CD14-positive monocyte (primary cell): ENCODE data around the gene ADORA2B. TPM values are rescaled to one million over a fixed set of nuclear protein-coding genes. Genes with fewer than 3 reads are reported as not detected.

Experiments used
- DNase-seq, 3 donors: peaks; one replicate each; pipeline ENCODE4 v3.0.0-alpha.2; 2011 to 2022
- H2AFZ ChIP-seq: 2 replicates; pipeline ENCODE4 v1.6.0; 2012; ENCODE audit warnings: mild to moderate bottlenecking, low read depth, low read length, inconsistent platforms; ENCODE audit not compliant: insufficient read depth, poor library complexity, severe bottlenecking
- H3K27ac ChIP-seq, 2 donors: 1 replicate in 1 of 2; 2 replicates in 1 of 2; pipeline ENCODE4 v1.5.1; 2012 to 2013; ENCODE audit warnings: low read length in 2 of 2, control low read depth in 1 of 2, inconsistent platforms in 1 of 2, low read depth in 1 of 2, mild to moderate bottlenecking in 1 of 2
- H3K27me3 ChIP-seq, 2 donors: one replicate each; pipeline versions ENCODE4 v1.6.0 to v1.6.1; 2011 to 2013; ENCODE audit warnings: low read length in 2 of 2; ENCODE audit not compliant: control insufficient read depth in 2 of 2, insufficient read depth in 2 of 2
- H3K36me3 ChIP-seq, 2 donors: replicated peaks in 1 of 2; 1 replicate in 1 of 2; 2 replicates in 1 of 2; pipeline versions ENCODE4 v1.5.1 to v1.6.1; 2012 to 2013; ENCODE audit warnings: low read length in 2 of 2, control low read depth in 1 of 2, inconsistent platforms in 1 of 2, mild to moderate bottlenecking in 1 of 2; ENCODE audit not compliant: insufficient read depth in 2 of 2, control insufficient read depth in 1 of 2
- H3K4me1 ChIP-seq, 2 donors: 1 replicate in 1 of 2; 2 replicates in 1 of 2; pipeline versions ENCODE4 v1.5.1 to v1.6.1; 2012 to 2013; ENCODE audit warnings: low read length in 2 of 2, control low read depth in 1 of 2, inconsistent platforms in 1 of 2, mild to moderate bottlenecking in 1 of 2, moderate library complexity in 1 of 2; ENCODE audit not compliant: insufficient read depth in 2 of 2, control insufficient read depth in 1 of 2
- H3K4me2 ChIP-seq: replicated peaks from 2 replicates; pipeline ENCODE3; 2012; ENCODE audit warnings: low read length, moderate library complexity, mild to moderate bottlenecking; ENCODE audit not compliant: poor library complexity, severe bottlenecking; ENCODE audit errors: extremely low read depth
- H3K4me3 ChIP-seq, 3 experiments: fragments of 200-600 bp in 1 of 3; sonication (generic) in 1 of 3; replicated peaks in 1 of 3; 1 replicate in 2 of 3; 2 replicates in 1 of 3; pipeline ENCODE4 v1.5.1; 2011 to 2013; ENCODE audit warnings: low read length in 3 of 3, mild to moderate bottlenecking in 3 of 3, control low read depth in 2 of 3, low read depth in 2 of 3, inconsistent platforms in 1 of 3, moderate library complexity in 1 of 3
- H3K79me2 ChIP-seq: 2 replicates; pipeline ENCODE4 v1.6.0; 2012; ENCODE audit warnings: mild to moderate bottlenecking, control low read depth, inconsistent platforms, low read length, moderate library complexity; ENCODE audit not compliant: insufficient read depth
- H3K9ac ChIP-seq: 2 replicates; pipeline ENCODE4 v1.6.0; 2017; ENCODE audit warnings: low read length, mild to moderate bottlenecking; ENCODE audit not compliant: insufficient read depth, poor library complexity, severe bottlenecking
- H3K9me3 ChIP-seq, 2 donors: replicated peaks in 1 of 2; 1 replicate in 1 of 2; 2 replicates in 1 of 2; pipeline versions ENCODE4 v1.5.1 to v1.6.1; 2012 to 2013; ENCODE audit warnings: low read length in 2 of 2, control low read depth in 1 of 2; ENCODE audit not compliant: control insufficient read depth in 1 of 2, insufficient read depth in 1 of 2
- H4K20me1 ChIP-seq: 2 replicates; pipeline ENCODE4 v1.6.0; 2012; ENCODE audit warnings: mild to moderate bottlenecking, low read length, control low read depth, moderate library complexity; ENCODE audit not compliant: insufficient read depth
- H3K27ac Mint-ChIP-seq, 7 donors: one replicate each; pipeline ENCODE4 v1.8.0; 2020; ENCODE audit warnings: mild to moderate bottlenecking in 7 of 7, mixed read lengths in 7 of 7, moderate library complexity in 6 of 7, inconsistent platforms in 2 of 7
- H3K27me3 Mint-ChIP-seq, 3 donors: one replicate each; pipeline ENCODE4 v1.8.0; 2021 to 2022; ENCODE audit warnings: low read depth in 3 of 3, mild to moderate bottlenecking in 3 of 3, mixed read lengths in 3 of 3, moderate library complexity in 3 of 3, inconsistent platforms in 1 of 3
- H3K36me3 Mint-ChIP-seq, 2 donors: one replicate each; pipeline ENCODE4 v1.8.0; 2020; ENCODE audit warnings: mixed read lengths in 2 of 2, inconsistent platforms in 1 of 2, mild to moderate bottlenecking in 1 of 2
- H3K4me1 Mint-ChIP-seq: one replicate; pipeline ENCODE4 v1.8.0; 2020; ENCODE audit warnings: mild to moderate bottlenecking, mixed read lengths
- H3K4me3 Mint-ChIP-seq, 2 donors: one replicate each; pipeline ENCODE4 v1.8.0; 2020; ENCODE audit warnings: mild to moderate bottlenecking in 2 of 2, mixed read lengths in 2 of 2, moderate library complexity in 1 of 2
- H3K9me3 Mint-ChIP-seq, 7 donors: one replicate each; pipeline ENCODE4 v1.8.0; 2020 to 2022; ENCODE audit warnings: mixed read lengths in 7 of 7, mild to moderate bottlenecking in 6 of 7, moderate library complexity in 6 of 7, inconsistent platforms in 2 of 7
- WGBS: methylation state at CpG from one replicate; pipeline ENCODE4 v1.1.5; 2013; ENCODE audit warnings: missing lambda C conversion rate; ENCODE audit not compliant: insufficient coverage; 5-methylcytosine and 5-hydroxymethylcytosine counted together
- intact Hi-C, 2 donors: fragments of 100-400 bp; cut with micrococcal nuclease; formaldehyde crosslinking; loops; one replicate each; pipeline versions ENCODE4 v1.15.0 to v1.15.1; 2023
- polyA minus RNA-seq: library from RNA; depleted of rRNA, polyadenylated mRNA; stranded (reverse); fragments of >200 nt; gene quantifications from 2 replicates; pipeline ENCODE4 v1.2.3, GENCODE V29; 2012
- polyA plus RNA-seq, 3 donors: library from polyadenylated mRNA; depleted of rRNA in 1 of 3; unstranded in 2 of 3; stranded (reverse) in 1 of 3; fragments of 300-500 nt in 2 of 3; fragments of >200 nt in 1 of 3; fragmentation: Illumina TruSeq in 2 of 3; gene quantifications; 1 replicate in 2 of 3; 2 replicates in 1 of 3; pipeline ENCODE4 v1.2.3, GENCODE V29; 2012 to 2021
- total RNA-seq, 12 experiments: library from RNA in 1 of 12; stranded (reverse) in 1 of 12; fragments of 120-200 nt in 1 of 12; gene quantifications; one replicate each; pipeline ENCODE4 v1.2.4 and lab custom pipeline; 2013 to 2026; ENCODE audit warnings: mixed read lengths in 6 of 12, inconsistent platforms in 1 of 12
- TF ChIP-seq, protein P1 (sequence below): fragments of 200-600 bp; IDR thresholded peaks from one replicate; pipeline ENCODE4 v1.8.0; 2022; ENCODE audit warnings: antibody characterized with exemption, mild to moderate bottlenecking

Gene ADORA2B
- total RNA-seq (2013): 3.9 TPM
- 1 to 10 TPM; 2.0 to 6.4 (median 4.4) TPM for polyA plus RNA-seq
- 9.1 and 13.8 TPM in 2 replicates for polyA minus RNA-seq
- 2.9 to 23.7 (median 6.3) reads per million in 11 experiments for total RNA-seq (lab: John Stamatoyannopoulos, UW)

DNA sequence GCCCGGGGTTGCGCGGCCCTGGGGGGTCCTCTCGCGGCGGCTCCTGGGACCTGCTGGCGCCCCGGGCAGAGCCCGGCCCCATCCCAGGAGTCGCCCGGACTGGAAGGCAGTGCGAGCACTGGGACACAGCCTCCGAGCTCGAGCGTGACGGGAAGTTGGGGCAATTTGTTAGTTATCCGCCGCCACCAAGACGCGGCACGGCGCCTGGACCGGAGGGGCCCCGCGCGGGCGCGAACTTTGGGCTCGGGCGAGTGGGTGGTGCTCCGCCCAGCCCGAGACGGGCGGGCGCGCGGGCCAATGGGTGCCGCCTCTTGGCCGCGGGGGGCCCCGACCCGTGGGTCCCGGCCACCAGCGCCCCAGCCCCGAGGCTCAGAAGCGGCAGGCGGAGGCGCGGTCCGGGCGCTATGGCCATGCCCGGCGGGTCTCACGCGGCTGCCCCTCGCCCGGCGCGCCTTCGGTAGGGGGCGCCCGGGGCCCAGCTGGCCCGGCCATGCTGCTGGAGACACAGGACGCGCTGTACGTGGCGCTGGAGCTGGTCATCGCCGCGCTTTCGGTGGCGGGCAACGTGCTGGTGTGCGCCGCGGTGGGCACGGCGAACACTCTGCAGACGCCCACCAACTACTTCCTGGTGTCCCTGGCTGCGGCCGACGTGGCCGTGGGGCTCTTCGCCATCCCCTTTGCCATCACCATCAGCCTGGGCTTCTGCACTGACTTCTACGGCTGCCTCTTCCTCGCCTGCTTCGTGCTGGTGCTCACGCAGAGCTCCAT is at the start of gene ADORA2B:
TSS of gene ADORA2B (plus strand) at position 372 of the 768 bp plus-strand sequence. CDS start at position 491, 119 bp downstream.
- peaks cover 2 to 18% (median 6%) of the 10 kb centered on the region in 3 donors for H3K27me3 Mint-ChIP-seq
- H2AFZ ChIP-seq: peak within 1 kb of the TSS; percentile 92
- peak within 1 kb of the TSS; percentile 87 for H3K4me2 ChIP-seq
- H3K9ac ChIP-seq: peak within 1 kb of the TSS; percentile 78
- DNase-seq: peak; percentile 66 to 78 (median 69)
- no peaks in the 10 kb centered on the region for H4K20me1 ChIP-seq
- H3K9me3 Mint-ChIP-seq: peaks cover 17 to 28% (median 25%) of the 10 kb centered on the region in 7 donors
- peaks cover 0 to 5% of the 10 kb centered on the region in 2 donors for H3K27me3 ChIP-seq
- peaks cover 22 to 24% of the 10 kb centered on the region in 2 donors for H3K9me3 ChIP-seq
- H3K79me2 ChIP-seq: peaks cover 15% of the 10 kb centered on the region
- H3K4me1 ChIP-seq: peaks cover 58 to 65% of the 10 kb centered on the region in 2 donors
- H3K4me3 Mint-ChIP-seq: peak within 1 kb of the TSS; percentile 80 to 89
- intact Hi-C loops: loop anchor here in 1 of 2 donors (5.0 kb wide), 2 partner anchors 52 to 53 kb away; partner anchors contain the start of genes TTC19 and ZSWIM7
- peaks cover 49% of the 10 kb centered on the region for H3K4me1 Mint-ChIP-seq
- H3K27ac Mint-ChIP-seq: peak within 1 kb of the TSS; percentile 83 to 98 (median 94)
- peaks cover 0 to 12% of the 10 kb centered on the region in 2 donors for H3K36me3 ChIP-seq
- peak within 1 kb of the TSS; percentile 68 to 79 (median 72) for H3K4me3 ChIP-seq
- H3K27ac ChIP-seq: peak within 1 kb of the TSS in 1 of 2 donors; percentile 83
- TF ChIP-seq, protein P1, sequence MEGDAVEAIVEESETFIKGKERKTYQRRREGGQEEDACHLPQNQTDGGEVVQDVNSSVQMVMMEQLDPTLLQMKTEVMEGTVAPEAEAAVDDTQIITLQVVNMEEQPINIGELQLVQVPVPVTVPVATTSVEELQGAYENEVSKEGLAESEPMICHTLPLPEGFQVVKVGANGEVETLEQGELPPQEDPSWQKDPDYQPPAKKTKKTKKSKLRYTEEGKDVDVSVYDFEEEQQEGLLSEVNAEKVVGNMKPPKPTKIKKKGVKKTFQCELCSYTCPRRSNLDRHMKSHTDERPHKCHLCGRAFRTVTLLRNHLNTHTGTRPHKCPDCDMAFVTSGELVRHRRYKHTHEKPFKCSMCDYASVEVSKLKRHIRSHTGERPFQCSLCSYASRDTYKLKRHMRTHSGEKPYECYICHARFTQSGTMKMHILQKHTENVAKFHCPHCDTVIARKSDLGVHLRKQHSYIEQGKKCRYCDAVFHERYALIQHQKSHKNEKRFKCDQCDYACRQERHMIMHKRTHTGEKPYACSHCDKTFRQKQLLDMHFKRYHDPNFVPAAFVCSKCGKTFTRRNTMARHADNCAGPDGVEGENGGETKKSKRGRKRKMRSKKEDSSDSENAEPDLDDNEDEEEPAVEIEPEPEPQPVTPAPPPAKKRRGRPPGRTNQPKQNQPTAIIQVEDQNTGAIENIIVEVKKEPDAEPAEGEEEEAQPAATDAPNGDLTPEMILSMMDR: peak; percentile 79
- H3K36me3 Mint-ChIP-seq: peaks cover 24 to 29% of the 10 kb centered on the region in 2 donors
- under 1% methylated on average over 88 of the region's 88 CpGs for WGBS

DNA sequence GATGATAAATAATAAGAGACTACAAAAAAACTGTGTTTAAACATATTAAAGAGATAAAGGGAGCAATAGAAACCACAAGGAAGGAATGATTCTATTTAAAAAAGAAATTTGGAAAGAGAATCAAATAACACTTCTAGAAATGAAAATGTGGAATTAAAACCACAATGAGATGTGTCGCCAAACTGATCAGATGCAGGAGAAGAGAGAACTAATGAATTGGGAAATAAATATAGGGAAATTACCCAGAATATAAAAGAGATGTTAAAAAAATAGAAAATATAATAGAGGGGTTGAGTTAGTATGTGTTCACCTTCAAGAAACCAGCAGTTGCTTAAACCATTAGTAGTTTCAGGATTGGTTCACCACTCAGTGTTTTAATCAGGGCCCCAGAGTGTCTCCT is 48.7 kb upstream of the ADORA2B start:
- no peak for DNase-seq
- intact Hi-C loops: no loop called here
- H2AFZ ChIP-seq: no peak overlapping the region
- no peak overlapping the region for H3K27ac Mint-ChIP-seq
- H3K9me3 Mint-ChIP-seq: peaks cover 0 to 6% (median 3%) of the 10 kb centered on the region in 7 donors
- peaks cover 0 to 5% of the 10 kb centered on the region in 2 donors for H3K4me1 ChIP-seq
- H3K4me1 Mint-ChIP-seq: peaks cover 10% of the 10 kb centered on the region
- H3K4me3 Mint-ChIP-seq: no peak overlapping the region
- H3K79me2 ChIP-seq: no peaks in the 10 kb centered on the region
- no peaks in the 10 kb centered on the region for H3K36me3 Mint-ChIP-seq
- H3K4me2 ChIP-seq: no peak overlapping the region
- H3K27me3 Mint-ChIP-seq: peaks cover 0 to 2% (median 2%) of the 10 kb centered on the region in 3 donors
- TF ChIP-seq, protein P1: no peak
- H3K9me3 ChIP-seq: no peaks in the 10 kb centered on the region
- H3K9ac ChIP-seq: no peak overlapping the region
- H3K36me3 ChIP-seq: no peaks in the 10 kb centered on the region
- H4K20me1 ChIP-seq: no peaks in the 10 kb centered on the region
- no peak overlapping the region for H3K27ac ChIP-seq
- no CpG with 5 or more reads among the region's 1 CpG for WGBS
- no peak overlapping the region for H3K4me3 ChIP-seq
- H3K27me3 ChIP-seq: no peaks in the 10 kb centered on the region
